NB4 (cell line): ENCODE results near the gene DPYD.

Experiments
- DNase-seq: peaks from one replicate; pipeline ENCODE4 v3.0.0; 2010; ENCODE audit warnings: low read depth
- H3K4me3 ChIP-seq: one replicate; pipeline ENCODE4 v1.5.1; 2011; ENCODE audit warnings: mild to moderate bottlenecking, low read depth, low read length, moderate library complexity
- MYC ChIP-seq: IDR thresholded peaks from 2 replicates; pipeline ENCODE4 v1.6.1; 2011; ENCODE audit warnings: low read depth, low read length
- POLR2A ChIP-seq: IDR thresholded peaks from 2 replicates; pipeline ENCODE4 v1.6.1; 2011; ENCODE audit warnings: mild to moderate bottlenecking; ENCODE audit not compliant: insufficient read length; ENCODE audit errors: extremely low read depth
- TF ChIP-seq, protein P1 (sequence below): IDR thresholded peaks from one replicate; pipeline ENCODE4 v1.5.1; 2012; ENCODE audit warnings: low read depth, low read length
- TF ChIP-seq, protein P2 (sequence below): IDR thresholded peaks from 2 replicates; pipeline ENCODE4 v1.6.1; 2011; ENCODE audit warnings: low read depth, low read length

The DPYD gene

DNA sequence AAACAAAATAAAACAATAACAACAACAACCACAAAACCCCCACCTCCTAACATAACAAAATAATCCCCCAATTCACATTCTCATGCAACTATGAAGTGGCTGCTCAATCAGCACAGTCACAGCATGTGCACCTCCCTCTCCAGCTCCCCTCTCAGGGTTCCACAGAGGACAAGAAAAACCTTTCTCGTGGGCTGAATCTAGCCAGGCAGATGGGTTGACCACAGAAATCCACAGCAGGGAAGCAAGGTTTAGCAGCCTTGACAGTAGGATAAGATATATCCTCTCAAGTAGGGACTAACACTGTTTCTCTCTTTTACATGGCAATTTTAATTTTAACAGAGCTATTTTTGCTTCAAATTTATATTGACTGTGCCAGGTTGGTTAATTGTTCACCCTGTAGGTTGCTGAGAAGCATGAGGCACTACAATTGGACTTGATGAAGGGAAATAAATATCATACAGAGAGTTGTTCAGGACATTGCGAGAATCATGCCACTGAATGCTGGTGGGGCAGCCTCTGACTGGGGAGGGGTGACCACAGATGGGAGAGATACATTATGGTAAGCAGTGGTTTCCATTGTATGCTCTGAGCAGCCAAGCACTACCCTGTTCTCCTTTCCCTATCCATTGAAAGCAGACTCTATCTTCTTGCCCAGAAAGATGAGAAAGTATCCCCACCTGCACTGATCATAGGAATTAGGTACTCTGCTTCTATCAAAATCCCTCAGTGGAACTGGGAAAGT is 535.1 kb downstream of the DPYD start:
- DNase-seq: no peak
- TF ChIP-seq POLR2A: no peak
- TF ChIP-seq, protein P1, sequence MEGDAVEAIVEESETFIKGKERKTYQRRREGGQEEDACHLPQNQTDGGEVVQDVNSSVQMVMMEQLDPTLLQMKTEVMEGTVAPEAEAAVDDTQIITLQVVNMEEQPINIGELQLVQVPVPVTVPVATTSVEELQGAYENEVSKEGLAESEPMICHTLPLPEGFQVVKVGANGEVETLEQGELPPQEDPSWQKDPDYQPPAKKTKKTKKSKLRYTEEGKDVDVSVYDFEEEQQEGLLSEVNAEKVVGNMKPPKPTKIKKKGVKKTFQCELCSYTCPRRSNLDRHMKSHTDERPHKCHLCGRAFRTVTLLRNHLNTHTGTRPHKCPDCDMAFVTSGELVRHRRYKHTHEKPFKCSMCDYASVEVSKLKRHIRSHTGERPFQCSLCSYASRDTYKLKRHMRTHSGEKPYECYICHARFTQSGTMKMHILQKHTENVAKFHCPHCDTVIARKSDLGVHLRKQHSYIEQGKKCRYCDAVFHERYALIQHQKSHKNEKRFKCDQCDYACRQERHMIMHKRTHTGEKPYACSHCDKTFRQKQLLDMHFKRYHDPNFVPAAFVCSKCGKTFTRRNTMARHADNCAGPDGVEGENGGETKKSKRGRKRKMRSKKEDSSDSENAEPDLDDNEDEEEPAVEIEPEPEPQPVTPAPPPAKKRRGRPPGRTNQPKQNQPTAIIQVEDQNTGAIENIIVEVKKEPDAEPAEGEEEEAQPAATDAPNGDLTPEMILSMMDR: no peak
- no peak for TF ChIP-seq MYC
- TF ChIP-seq, protein P2, sequence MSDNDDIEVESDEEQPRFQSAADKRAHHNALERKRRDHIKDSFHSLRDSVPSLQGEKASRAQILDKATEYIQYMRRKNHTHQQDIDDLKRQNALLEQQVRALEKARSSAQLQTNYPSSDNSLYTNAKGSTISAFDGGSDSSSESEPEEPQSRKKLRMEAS: no peak
- no peak overlapping the region for H3K4me3 ChIP-seq

DNA sequence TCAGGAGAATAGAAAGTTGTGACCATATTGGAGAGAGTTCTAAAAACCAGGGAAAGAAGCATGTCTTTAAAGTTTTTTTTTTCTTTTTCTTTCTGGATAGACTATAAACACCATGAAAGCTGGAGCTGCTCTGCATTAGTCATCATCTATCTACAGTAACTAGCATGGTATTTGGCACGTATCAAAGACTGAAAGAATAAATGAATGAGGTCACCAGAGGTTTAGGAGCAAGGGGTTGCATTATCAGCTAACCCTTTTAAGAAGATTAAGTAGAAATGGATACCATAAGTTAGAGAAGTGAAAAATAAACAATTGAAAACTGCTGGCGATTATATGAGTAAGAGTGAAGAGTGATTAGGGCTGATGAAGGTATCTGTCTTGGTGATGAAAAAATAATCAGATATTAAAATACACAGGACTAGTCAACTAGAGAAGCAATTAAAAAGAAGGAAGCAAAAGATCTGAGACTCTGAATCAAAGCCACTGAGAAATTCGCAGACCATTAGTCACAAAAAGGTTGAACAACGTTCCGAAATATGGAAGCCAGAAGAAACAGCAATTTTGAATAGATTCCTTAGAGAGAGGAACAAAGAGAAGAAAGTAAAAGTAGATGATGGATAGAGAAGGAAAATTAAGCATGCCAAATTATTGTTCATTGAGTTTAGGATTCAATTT is 536.4 kb downstream of the DPYD start:
- no peak overlapping the region for H3K4me3 ChIP-seq
- DNase-seq: no peak
- TF ChIP-seq MYC: no peak
- TF ChIP-seq, protein P1: no peak
- TF ChIP-seq, protein P2: no peak

DNA sequence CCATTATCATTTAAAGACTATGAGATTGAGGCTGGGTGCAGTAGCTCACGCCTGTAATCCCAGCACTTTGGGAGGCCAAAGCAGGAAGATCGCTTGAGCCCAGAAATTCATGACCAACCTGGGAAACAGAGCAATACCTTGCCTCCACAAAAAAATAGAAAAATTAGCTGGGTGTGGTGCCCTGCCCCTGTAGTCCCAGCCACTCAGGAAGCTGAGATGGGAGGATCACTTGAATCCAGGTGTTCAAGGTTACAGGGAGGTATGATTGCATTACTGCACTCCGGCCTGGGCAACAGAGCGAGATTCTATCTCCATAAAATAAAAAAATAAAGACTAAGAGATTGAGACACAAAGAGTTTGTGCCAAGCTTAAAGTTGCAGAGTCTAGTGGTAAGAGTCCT is 537.0 kb downstream of the DPYD start:
- TF ChIP-seq POLR2A: no peak
- TF ChIP-seq, protein P1: no peak
- TF ChIP-seq, protein P2: no peak
- no peak for TF ChIP-seq MYC
- no peak overlapping the region for H3K4me3 ChIP-seq
- DNase-seq: no peak

DNA sequence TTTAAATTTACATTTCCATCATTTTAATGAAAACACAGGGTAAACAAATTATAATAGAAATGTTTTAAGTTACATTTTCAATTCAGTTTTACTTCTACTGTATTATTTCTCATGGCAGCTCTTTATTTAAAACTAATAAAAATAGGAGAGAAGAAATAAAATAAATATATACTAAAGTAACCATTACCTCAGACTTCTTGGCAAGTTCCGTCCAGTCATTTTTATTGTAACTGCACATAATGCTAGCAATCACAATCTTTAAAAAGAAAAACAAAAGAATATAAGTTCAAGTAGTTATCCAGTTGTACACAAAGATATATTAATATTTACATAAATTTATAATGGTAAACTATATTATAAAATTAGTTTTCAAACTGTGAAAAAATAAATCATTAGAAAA is 538.6 kb downstream of the DPYD start:
- TF ChIP-seq MYC (no peak), POLR2A (no peak)
- TF ChIP-seq, protein P1: no peak
- TF ChIP-seq, protein P2: no peak
- no peak for DNase-seq
- no peak overlapping the region for H3K4me3 ChIP-seq

DNA sequence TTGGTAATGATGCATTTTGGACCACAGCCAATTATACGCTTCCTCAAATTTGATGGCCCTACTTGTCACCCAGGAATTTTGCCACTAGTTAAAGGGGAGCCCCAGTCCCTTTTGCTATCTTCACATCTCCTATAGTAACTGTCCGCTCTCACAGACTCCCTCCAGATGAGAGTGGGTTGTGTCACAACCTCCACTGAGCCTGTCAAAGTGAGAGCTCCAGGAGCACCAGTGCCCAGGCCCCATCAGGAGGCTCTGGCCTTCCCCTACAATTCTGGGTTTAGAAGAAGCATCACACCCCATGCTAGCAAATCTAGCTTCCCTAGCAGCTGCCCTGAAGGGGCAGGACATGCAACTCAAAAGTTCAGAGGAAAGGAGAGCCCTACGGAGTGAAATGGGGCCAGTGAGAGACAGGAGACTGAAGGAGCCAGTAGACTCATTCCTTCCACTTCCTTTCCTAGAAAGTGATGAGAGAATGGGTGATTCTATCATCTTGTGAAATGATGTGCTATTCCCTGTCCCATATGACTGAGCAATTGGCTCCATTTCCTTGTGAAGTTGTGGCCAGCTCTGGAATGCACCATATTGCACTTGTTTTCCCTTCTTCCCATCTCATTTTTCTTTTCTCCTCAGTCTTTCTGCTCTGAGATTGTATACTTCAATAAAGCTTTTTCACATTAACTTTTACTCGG is 541.3 kb downstream of the DPYD start:
- TF ChIP-seq POLR2A (no peak), MYC (no peak)
- TF ChIP-seq, protein P2: no peak
- TF ChIP-seq, protein P1: no peak
- H3K4me3 ChIP-seq: no peak overlapping the region
- DNase-seq: no peak
